ENCODE results near the gene IMPDH1. TPM values are rescaled to one million over a fixed set of nuclear protein-coding genes. Genes with fewer than 3 reads are reported as not detected.

The IMPDH1 gene
- total RNA-seq, 1 donor from 2014 or later, result 121 TPM

DNA sequence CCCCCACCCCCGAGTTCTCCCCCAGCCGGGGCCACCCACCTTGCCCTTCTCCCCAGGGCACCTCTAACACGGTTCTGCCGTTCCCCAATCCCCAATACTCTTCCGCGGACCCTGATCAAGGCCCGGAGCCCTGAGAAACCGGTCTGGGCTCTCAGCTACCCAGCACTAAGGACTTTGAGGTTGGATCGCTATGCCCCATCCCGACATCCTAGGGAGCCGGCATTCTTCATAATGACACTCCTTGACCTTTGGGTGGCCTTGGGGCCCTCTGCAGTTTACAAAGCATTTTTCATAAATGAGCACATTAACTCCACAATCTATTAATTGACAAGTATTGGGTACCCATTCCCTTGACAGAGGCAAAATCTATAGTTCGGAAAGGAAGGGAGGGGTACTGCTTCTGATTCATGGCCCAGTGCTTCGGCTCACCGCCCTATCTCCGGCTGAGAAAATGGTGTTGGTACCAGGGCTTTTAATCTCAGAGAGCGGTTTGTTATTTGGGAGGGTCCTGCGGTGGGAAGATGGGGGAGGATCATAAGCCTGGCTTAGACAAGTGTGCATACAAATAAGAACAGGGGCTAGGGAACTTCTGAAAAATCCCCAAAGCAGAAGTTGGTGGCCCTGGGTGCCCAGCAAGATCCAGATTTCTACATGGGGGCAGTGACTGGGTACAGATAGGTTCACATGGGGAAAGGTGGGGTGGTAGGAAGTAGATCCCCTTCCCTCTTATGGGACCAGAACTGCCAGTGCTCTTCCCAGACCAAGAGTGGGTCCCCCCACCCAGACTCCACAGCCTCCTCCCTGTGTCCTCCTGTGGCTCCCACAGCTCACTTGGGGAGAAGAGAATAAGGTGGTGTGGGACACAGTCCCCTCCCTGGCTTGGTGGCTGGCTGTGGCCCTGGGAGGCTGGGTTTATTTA is 3.2 kb downstream of the IMPDH1 start:
- DNase-seq (ENCODE audit: extremely low read depth, low read depth, low spot score), result no peak

DNA sequence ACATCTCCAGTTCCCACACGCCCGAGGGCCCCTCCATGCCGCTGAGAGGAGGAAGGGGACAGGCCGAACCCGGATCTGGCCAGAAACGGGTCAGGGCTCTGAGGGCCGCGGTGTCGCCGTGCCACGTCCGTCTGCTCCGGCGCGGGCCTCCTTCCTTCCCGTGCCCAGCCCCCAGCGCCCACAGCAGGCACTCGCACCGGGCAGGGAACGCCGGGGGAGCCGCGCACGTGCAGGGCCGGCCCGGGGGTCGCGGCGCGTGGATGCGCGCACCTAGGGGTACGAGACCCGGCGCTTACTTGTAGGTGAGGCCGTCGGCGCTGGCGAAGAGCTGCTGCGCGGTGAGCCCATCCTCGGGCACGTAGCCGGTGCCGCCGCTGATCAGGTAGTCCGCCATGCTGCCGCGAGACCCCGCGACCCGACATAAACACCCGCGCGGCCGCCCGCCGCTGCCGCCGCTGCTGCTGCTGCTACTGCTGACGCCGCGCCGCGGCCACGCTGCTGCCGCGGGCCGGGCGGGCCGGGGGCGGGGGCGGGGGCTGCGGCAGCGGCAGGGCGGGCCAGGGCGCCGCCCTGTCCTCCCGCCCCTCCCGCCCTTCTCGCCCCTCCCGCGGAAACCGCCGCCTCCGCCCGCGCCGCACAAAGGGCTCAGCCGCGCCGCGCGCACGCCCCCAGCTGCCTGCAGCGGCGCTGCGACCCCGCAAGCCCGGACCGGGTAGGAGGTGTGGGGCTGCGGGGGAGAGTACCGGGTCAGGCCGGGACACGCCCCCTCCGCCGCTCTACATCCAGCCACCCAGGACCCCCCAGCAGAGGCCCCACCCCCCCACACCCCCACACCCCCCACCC is 4.1 kb downstream of the IMPDH1 start:
- no peak for DNase-seq (ENCODE audit: extremely low read depth, low read depth, low spot score)

DNA sequence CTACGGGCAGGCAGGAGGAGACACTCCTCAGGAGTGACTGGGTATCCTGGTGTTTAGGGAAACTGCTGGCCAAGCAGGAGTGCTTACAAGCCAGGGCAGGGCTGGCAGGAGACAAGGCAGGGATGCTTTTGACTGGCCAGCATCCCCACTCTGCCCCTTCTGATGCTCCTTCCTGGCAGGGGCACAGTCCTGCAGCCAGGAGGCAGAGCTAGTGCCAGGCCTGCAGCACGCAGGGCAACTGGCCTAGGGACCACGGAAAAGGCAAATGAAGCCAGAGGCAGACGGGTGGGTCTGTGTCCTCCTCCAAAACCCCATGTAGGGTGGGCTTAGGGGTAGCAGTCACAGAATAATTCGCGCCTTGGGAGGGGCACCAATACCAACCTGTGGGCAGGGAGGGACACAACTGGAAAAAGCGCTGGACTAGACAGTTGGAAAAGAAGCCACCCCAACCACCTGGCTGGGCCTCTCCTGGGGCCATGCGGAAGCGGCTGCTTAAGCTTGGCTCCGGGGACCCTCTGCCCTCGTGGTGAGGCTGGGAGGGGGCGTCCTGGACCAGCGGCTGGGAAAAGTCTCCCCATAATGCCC is 4.8 kb downstream of the IMPDH1 start:
- DNase-seq (ENCODE audit: extremely low read depth, low read depth, low spot score), result no peak

DNA sequence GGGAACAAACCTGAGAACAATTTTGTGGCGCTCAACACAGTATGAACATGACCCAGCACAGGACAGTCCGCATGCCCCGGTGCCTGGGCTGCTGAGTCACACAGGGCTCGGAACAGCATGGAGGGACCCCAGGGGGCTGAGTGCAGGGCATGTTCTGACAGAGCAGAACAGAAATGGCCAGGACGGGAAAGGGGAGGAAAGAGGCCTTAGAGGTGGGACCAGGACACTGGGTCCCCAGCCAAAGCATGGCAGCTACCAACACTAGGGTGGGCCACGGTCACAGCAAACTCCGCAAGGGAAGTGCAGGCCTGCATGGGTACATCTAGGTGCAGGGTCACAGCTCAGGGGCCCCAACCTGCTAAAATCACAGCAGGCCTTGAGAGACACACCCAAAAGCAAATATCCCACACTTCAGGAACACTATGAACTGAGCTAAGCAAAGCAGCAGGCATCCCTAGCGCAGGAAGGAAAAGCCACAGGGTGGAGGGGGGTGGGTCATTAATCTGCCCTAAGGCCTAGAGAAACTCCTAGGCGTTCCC is 5.6 kb downstream of the IMPDH1 start:
- no peak for DNase-seq (ENCODE audit: extremely low read depth, low read depth, low spot score)

DNA sequence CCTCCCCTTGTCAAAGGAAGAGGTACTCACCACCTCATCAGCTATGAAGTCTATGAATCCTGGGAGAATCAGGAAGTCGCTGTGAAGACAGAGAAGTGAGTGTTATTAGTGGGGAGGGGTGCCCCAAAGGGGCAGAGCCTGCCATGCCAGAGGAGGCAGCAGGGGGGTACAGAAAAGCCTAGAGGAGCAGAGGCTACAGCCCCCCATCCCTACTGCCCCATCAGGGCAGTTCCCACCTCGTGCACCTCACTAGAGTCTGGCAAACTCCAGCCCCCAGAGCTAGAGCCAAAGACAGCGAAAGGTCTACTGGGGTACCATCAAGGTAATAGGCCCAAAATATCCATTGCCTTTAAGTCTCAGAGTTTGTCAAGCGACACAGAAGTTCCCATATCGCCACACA is 6.1 kb downstream of the IMPDH1 start:
- no peak for DNase-seq (ENCODE audit: extremely low read depth, low read depth, low spot score)

DNA sequence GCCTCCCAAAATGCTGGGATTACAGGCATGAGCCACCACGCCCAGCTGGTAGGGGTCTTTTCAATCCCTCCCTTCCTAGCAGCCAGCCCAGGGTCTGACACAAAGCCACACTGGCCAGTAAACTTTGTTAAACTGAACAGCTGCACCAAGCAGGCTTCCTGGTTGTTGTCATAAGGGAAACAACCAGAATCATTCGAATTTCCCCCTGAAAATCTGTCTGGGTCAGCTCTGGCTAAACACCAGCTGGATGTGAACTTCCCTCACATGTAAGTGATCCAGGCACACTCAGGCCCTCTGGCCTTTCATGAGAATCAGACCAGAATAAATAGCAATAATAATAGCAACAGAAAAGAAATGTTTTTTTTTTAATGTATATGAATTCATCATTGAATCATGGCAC is 7.4 kb downstream of the IMPDH1 start:
- DNase-seq (ENCODE audit: extremely low read depth, low read depth, low spot score), result no peak

DNA sequence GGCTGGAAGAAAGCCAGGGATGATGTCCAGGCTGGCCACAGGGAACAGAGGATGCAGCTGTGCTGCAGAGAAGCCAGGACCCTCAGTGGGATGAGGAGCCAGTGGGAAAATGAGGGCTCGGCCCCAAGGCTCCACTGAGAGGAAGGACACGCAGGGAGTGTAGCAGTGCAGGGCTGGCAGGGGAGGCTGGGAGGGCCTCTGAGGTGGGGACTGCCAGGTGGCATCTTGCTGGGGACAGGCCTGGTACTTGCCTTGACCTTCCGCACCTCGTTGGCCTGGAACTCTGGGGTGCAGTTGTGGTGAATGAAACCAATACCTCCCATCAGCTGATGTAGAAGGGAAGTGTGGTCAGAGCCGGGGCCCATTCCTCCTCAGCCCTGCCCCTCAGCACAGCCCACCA is 9.2 kb downstream of the IMPDH1 start:
- no peak for DNase-seq (ENCODE audit: extremely low read depth, low read depth, low spot score)

DNA sequence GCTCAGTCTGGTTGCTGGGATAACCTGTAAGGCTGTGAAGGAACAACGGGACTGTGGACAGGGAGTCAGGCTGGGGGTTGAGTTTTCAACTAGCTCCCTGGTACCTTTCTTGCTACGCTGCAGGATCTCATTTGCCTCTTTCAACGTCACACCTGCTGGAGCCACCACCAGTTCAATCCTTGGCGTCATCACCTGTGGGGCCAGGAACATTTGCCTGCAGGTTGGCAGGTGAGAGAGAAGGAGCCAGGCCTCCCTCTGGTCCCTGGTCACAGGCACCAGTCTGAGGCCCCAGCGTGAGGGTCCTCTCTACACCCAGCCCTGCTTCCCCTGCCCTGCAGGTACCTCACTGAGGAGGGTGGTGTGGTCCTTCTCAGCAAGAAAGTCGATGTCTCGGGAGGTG is 9.8 kb downstream of the IMPDH1 start:
- DNase-seq (ENCODE audit: extremely low read depth, low read depth, low spot score), result no peak

DNA sequence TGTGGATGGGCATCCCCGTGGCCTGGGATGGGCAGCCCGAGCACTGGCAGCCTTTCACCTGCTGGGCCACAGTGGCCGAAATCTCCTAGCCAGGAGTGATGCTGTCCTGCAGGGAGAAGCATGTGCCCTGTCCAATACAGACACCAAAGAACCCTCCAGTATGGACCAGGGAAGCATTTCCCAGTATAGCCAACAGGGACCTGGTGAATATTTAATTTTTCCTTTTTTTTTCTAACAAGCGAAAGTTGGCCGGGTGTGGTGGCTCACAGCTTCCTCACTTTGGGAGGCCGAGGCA is 11.0 kb downstream of the IMPDH1 start:
- DNase-seq (ENCODE audit: extremely low read depth, low read depth, low spot score), result no peak

DNA sequence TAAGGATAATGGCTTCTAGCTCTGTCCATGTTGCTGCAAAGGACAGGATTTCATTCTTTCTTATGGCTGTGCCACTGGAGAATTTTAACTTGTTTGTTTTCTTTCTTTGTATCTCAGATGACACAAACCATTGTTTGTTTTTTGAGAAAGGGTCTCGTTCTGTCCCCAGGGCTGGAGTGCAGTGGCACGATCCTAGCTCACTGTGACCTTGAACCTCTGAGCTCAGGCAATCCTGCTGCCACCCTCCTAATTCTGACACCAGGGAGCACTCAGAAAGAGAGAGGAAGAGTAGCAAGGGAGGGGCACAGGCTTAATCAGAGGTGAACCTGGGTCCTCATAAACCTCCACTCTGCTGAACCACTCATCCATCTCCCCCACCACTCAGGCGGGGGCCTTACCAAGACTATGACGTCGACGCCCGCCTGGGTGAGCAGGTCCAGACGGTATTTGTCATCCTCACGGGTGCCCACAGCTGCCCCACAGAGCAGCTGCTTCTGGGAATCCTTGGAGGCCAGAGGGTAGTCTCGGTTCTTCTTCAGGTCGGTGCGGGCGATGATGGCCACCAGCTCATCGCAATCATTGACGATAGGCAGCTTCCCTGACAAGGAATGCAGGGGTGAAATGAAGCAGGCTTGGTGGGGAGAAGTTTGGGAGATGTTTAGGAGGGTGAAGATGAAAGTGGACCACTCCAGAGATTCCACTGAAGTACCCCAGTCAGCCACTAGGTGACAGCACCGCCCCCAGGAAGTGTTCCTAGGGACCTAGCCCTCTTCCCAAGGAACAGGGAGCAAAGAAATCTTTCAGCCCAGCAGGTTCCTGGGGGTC is 11.6 kb downstream of the IMPDH1 start:
- no peak for DNase-seq (ENCODE audit: extremely low read depth, low read depth, low spot score)

DNA sequence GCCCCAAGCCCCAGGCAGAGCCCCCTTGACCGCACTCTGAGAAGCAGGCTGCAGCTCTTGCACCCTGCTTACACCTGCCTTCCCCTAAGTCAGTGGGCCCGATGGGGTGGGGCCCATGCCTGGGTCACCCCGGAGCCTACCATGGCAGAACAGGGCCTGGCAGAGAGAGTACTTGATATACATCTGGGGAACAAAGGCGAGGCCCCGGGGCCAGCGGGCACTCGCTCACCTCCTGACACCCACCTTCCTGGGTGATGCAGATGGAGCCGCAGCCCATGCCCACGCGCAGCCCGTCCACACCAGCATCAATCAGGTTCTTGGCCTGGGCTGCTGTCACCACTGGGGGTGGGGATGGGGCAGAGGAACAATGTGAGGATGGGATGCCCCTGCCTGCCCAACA is 13.4 kb downstream of the IMPDH1 start:
- no peak for DNase-seq (ENCODE audit: extremely low read depth, low read depth, low spot score)

DNA sequence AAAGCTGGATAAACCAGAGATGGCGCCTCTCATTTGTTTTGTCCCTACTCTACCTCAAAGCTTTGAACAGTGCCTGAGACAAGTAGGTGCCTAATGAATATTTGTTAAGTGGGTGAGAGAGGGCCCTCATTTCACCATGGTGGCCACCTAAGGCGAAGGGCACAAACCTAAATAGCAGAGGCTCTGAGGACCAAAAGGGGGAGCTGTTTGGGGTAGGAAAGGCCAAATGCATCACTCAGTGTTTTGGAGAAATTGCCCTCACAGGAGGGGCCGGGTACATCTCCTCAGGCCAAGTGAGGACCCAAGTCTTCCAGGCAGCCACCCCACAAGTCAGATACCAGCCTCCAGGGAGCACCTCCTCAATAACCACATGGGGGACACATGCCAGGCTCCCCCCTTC is 14.0 kb downstream of the IMPDH1 start:
- no peak for DNase-seq (ENCODE audit: extremely low read depth, low read depth, low spot score)

DNA sequence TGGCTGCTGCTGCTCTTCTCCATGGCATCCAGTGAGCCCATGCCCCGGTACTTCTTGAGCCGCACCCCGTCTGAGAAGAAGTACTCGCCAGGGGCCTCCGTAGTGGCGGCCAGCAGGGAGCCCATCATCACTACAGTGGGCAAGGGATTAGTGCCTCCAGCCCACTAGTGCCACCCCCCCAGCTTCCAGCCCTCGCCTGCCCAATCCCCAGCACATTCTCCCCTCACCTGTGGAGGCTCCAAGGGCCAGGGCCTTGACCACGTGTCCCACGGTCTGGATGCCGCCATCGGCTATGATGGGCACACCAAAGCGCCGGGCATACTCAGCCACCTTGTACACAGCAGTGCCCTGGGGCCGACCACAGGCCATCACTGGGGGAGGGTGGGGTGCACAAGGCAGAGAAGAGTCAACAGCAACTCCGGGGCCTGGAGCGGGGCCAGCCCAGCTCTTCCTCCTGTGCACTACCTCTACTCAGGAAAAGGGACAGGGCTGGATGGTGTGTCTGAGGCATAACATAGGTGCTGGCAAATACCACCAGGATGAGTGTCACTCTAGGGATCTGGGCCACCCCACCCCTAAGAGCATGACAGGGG is 14.8 kb downstream of the IMPDH1 start:
- no peak for DNase-seq (ENCODE audit: extremely low read depth, low read depth, low spot score)

DNA sequence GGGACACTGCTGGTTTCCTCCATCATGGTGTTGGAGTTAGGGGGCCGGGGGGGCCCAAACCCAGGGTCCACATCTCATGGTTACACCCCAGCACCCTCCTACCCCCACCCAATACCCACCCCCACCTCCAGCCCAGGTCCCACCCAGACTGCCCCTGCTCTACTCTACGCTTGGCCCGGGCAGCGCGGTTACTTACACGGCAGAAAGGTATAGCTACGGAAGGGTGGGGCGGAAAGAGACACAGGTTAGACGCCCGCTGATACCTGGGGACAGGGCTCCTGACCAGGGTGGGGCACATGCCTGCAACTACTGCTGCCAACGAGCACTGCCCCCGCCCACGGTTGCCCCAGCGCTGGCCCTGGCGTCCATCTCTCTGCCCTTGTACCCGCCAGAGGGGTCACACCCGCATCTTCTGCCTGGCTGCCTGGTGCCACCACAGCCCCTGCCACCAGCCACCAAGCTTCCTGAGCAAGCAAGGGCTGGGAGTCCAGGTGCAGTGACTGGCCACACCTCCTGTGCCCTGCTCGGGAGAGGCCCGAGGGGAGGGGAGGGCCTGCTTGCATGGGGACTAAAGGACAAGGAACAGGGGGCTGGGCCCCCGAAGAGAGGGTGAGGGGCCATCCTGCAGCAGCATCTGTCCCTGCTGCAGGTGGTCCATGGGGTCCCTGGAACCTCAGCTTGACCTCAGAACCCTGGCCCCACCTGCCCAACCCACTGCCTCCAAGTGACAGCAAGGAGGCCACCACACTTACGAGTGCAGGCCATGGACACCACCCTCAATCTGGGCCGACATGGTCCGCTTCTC is 16.1 kb downstream of the IMPDH1 start:
- DNase-seq (ENCODE audit: extremely low read depth, low read depth, low spot score), result no peak

DNA sequence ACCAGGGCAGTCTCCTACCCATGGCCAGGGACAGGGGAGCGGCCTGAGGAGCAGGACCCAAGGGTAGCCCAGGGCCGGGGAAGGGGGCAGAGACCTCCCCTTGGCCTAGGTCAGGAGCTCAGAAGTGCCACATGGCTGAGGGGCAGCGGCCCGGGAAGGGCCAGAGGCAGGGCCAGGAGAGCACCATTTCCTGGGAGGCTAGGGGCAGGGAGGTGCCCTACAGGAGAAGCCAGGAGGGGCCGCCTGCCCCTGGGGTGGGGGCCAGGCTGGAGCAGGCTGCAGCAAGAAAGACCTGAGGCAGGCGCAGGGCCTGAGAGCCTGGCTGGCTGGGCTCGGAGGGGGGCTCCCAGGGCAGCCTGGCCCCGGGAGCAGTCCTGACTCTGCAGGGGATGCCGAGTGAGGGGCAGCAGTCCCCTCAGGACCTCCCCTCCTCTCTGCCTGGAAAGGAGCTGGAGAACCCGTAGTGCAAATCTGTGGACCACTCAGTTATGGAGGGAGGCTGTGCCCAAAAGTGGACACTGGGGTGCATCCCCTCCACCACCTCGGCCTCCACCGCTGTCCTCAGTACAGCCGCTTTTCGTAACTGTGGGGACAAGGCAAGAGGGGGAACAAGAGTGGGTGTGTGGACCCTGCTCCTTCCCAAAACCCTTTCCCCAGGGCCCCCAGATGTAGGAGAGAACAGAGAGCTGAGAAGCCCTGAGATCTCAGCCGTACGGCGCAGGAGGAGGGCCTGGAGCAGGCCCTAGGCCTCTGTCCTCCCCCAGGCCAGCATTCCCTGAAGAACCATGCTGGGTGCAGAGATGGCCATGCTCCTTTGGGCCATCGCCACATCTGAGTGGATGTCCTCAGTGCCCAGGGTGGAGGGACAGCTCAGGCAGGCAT is 17.1 kb downstream of the IMPDH1 start:
- DNase-seq (ENCODE audit: extremely low read depth, low read depth, low spot score), result no peak

DNA sequence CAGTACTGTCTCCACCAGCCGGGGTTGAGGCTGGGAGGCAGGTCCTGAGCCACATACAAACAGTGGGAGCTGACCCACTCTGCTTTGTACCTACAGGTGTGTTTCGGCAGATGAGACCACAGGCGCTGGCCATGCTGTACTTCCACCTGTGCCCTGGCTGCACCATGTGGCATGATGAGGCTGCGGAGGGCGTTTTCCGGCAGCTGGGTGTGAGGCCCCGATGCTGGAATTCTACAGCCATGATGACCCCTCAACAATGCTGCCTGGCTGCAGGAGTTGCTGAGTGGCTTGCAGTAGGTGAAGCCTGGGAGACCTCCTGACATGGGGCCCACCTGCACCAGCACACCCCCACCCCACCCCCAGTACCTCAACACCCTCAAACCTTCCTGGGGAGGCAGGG is 18.0 kb downstream of the IMPDH1 start:
- no peak for DNase-seq (ENCODE audit: extremely low read depth, low read depth, low spot score)

DNA sequence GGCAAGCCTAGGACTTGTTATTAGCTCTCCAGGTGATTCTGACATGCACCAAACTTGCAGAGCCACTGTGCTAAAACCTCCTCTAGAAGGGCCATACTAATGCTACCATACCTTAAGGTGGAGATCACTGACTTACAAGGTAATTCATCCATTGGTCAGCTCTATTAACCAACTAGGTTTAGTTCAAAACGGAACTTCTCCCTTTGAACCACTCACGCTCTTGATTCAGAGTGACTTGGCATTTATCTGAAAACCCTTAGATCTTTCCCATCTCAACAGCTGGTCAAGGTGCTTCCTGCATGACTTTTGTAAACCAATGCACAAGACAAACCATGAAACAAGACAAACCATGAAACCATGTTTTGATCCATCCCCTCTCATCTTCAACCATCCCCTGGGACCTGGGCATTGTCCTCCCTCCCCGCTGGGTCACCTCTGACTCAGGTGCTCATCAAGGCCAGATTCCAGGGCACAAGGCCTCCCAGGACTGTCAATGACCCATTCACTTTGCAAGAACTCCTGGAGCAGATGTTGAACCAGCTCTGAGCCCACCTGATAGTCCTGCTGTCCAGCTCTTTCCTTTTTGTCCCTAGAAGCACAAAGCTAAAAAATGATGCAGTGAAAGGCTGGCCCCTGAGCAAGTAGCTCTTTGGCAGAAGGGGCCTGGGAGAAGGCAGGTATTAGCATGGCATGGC is 18.8 kb downstream of the IMPDH1 start:
- no peak for DNase-seq (ENCODE audit: extremely low read depth, low read depth, low spot score)

Measured in glomerular endothelial cell (primary cell).